OCI-LY1 (cell line): ENCODE measurements around the gene TFPI2.
"Not testable (repeated sequence)": the region's sequence is repeated elsewhere in the genome, so short reads cannot be mapped to it uniquely, and the experiment has no call there.

Source experiments
- EZH2 ChIP-seq: fragments of 200-600 bp; sonication (generic), shearing (Covaris generic); IDR thresholded peaks from 2 replicates; pipeline ENCODE4 v1.8.0; 2017; ENCODE audit warnings: borderline replicate concordance, mixed run types, mild to moderate bottlenecking, antibody characterized with exemption, low read length, moderate library complexity, mixed read lengths
- TF ChIP-seq, protein P1 (sequence below): fragments of 200-600 bp; sonication (generic), shearing (Covaris generic); IDR thresholded peaks from 2 replicates; pipeline ENCODE4 v1.5.1; 2017; ENCODE audit warnings: mild to moderate bottlenecking, antibody characterized with exemption, low read length, moderate library complexity, mixed read lengths

DNA sequence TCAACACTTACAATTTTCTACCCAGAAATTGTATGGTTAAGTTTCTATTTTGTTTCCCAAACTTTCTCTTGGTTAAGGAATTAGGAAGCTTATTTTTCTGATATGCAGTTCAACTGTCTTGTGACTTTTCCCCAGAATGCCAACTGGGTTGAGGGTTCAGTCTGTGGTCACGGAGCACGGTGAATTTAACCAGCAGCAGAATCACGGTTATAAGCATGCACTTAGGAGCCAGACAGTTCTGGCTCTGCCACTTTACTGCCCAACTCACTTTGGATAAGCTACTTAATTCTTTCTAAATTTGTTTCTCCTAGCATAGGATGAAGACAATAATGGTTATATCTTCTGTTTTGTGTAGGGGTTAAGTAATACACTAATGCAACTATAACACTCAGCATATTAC lies 20.7 kb upstream of the TFPI2 start:
- TF ChIP-seq EZH2 = not testable (repeated sequence)
- TF ChIP-seq, protein P1, sequence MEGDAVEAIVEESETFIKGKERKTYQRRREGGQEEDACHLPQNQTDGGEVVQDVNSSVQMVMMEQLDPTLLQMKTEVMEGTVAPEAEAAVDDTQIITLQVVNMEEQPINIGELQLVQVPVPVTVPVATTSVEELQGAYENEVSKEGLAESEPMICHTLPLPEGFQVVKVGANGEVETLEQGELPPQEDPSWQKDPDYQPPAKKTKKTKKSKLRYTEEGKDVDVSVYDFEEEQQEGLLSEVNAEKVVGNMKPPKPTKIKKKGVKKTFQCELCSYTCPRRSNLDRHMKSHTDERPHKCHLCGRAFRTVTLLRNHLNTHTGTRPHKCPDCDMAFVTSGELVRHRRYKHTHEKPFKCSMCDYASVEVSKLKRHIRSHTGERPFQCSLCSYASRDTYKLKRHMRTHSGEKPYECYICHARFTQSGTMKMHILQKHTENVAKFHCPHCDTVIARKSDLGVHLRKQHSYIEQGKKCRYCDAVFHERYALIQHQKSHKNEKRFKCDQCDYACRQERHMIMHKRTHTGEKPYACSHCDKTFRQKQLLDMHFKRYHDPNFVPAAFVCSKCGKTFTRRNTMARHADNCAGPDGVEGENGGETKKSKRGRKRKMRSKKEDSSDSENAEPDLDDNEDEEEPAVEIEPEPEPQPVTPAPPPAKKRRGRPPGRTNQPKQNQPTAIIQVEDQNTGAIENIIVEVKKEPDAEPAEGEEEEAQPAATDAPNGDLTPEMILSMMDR = not testable (repeated sequence)
